ENCODE data around the gene CRYGD. TPM values are rescaled to one million over a fixed set of nuclear protein-coding genes. Genes with fewer than 3 reads are reported as not detected.
"Not testable (repeated sequence)": the region's sequence is repeated elsewhere in the genome, so short reads cannot be mapped to it uniquely, and the experiment has no call there.

The CRYGD gene
- total and polyA plus RNA-seq, 2 experiments from 2014 or later = 0.47 TPM; not detected in 1

DNA sequence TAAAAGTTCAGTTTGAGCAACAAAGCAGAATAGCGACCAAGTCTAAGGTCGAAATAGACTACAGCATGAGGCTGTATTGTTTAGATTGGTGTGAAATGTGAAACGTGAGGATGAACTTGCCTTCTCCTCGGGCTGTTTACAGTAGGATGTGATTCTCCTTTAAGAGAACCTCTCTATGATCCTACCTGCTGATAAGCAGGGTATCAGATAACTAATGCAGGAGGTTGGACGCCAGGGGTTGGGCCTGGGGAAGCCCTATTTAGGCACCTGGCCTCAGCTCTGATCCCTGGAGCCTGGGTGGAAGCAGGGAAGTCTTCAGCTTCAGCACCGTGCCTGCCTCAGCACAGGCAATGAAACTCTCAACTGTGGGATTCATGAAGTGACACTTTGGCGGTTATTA, 11.4 kb downstream of the CRYGD start:
- DNase-seq (ENCODE audit: low spot score) = no peak
- H3K79me2 ChIP-seq = no peaks in the 10 kb centered on the region
- 15% methylated on average over 7 of the region's 7 CpGs for WGBS (ENCODE audit: low lambda C conversion rate, missing lambda C conversion rate)
- H3K4me1 ChIP-seq (ENCODE audit: insufficient read depth) = peaks cover 12% of the 10 kb centered on the region
- peak overlapping the region; percentile 8 for H3K27ac ChIP-seq
- H3K9me3 ChIP-seq (ENCODE audit: low read depth) = no peaks in the 10 kb centered on the region
- no peaks in the 10 kb centered on the region for H3K9me2 ChIP-seq (replicated peaks; ENCODE audit: insufficient read depth)
- H4K20me1 ChIP-seq (ENCODE audit: insufficient read depth, poor library complexity, severe bottlenecking) = no peaks in the 10 kb centered on the region
- H3K27me3 ChIP-seq = no peaks in the 10 kb centered on the region
- H3K36me3 ChIP-seq (replicated peaks; ENCODE audit: insufficient read depth, low read depth) = no peaks in the 10 kb centered on the region
- peak overlapping the region; percentile 64 for H2AFZ ChIP-seq
- TF ChIP-seq EZH2phosphoT487 (IDR thresholded peaks at IDR 0.05; ENCODE audit: low read depth, severe bottlenecking, unreplicated experiment) (no peak), EZH2 (IDR thresholded peaks at IDR 0.05; ENCODE audit: borderline replicate concordance) (no peak)
- no peak overlapping the region for H3K4me3 ChIP-seq
- peak overlapping the region; percentile 63 for H3K4me2 ChIP-seq

- not testable (repeated sequence) for H3K79me2 ChIP-seq; H3K9me2 ChIP-seq (replicated peaks; ENCODE audit: insufficient read depth); H3K27me3 ChIP-seq; H3K27ac ChIP-seq; H3K4me3 ChIP-seq; H4K20me1 ChIP-seq (ENCODE audit: insufficient read depth, poor library complexity, severe bottlenecking); H3K36me3 ChIP-seq (replicated peaks; ENCODE audit: insufficient read depth, low read depth); H3K9me3 ChIP-seq (ENCODE audit: low read depth); DNase-seq (ENCODE audit: low spot score)
- Histone ChIP-seq H3K4me2 (peak overlapping the region; percentile 63), H2AFZ (peak overlapping the region; percentile 64), H3K4me1 (ENCODE audit: insufficient read depth) (peaks cover 12% of the 10 kb centered on the region)
- 57% methylated on average over 33 of the region's 36 CpGs for WGBS (ENCODE audit: low lambda C conversion rate, missing lambda C conversion rate)
Observed at GRCh38 chr2:208112273-208112745, 12.0 kb downstream of the CRYGD start.

GRCh38 chr2:208103616-208104015, 20.7 kb downstream of the CRYGD start:
- Histone ChIP-seq H3K9me2 (replicated peaks; ENCODE audit: insufficient read depth) (no peaks in the 10 kb centered on the region), H4K20me1 (ENCODE audit: insufficient read depth, poor library complexity, severe bottlenecking) (no peaks in the 10 kb centered on the region), H3K27me3 (no peaks in the 10 kb centered on the region), H3K4me3 (no peak overlapping the region), H3K9me3 (ENCODE audit: low read depth) (no peaks in the 10 kb centered on the region), H3K79me2 (no peaks in the 10 kb centered on the region), H3K4me2 (no peak overlapping the region), H2AFZ (no peak overlapping the region), H3K4me1 (ENCODE audit: insufficient read depth) (no peaks in the 10 kb centered on the region), H3K36me3 (replicated peaks; ENCODE audit: insufficient read depth, low read depth) (no peaks in the 10 kb centered on the region), H3K27ac (no peak overlapping the region)
- TF ChIP-seq, protein P1, sequence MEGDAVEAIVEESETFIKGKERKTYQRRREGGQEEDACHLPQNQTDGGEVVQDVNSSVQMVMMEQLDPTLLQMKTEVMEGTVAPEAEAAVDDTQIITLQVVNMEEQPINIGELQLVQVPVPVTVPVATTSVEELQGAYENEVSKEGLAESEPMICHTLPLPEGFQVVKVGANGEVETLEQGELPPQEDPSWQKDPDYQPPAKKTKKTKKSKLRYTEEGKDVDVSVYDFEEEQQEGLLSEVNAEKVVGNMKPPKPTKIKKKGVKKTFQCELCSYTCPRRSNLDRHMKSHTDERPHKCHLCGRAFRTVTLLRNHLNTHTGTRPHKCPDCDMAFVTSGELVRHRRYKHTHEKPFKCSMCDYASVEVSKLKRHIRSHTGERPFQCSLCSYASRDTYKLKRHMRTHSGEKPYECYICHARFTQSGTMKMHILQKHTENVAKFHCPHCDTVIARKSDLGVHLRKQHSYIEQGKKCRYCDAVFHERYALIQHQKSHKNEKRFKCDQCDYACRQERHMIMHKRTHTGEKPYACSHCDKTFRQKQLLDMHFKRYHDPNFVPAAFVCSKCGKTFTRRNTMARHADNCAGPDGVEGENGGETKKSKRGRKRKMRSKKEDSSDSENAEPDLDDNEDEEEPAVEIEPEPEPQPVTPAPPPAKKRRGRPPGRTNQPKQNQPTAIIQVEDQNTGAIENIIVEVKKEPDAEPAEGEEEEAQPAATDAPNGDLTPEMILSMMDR (IDR thresholded peaks at IDR 0.05; ENCODE audit: poor library complexity) = no peak
- TF ChIP-seq EZH2phosphoT487 (IDR thresholded peaks at IDR 0.05; ENCODE audit: low read depth, severe bottlenecking, unreplicated experiment) (no peak), EZH2 (IDR thresholded peaks at IDR 0.05; ENCODE audit: borderline replicate concordance) (no peak)
- 77% methylated on average over 3 of the region's 3 CpGs for WGBS (ENCODE audit: low lambda C conversion rate, missing lambda C conversion rate)
- no peak for DNase-seq (ENCODE audit: low spot score)

GRCh38 chr2:208101716-208102631, 22.4 kb downstream of the CRYGD start:
- H3K4me3 ChIP-seq = no peak overlapping the region
- H3K27me3 ChIP-seq = no peaks in the 10 kb centered on the region
- H3K4me1 ChIP-seq (ENCODE audit: insufficient read depth) = no peaks in the 10 kb centered on the region
- no peak overlapping the region for H3K4me2 ChIP-seq
- TF ChIP-seq, protein P1 (IDR thresholded peaks at IDR 0.05; ENCODE audit: poor library complexity) = peak; percentile 80
- TF ChIP-seq EZH2 (IDR thresholded peaks at IDR 0.05; ENCODE audit: borderline replicate concordance) = no peak
- no peak for TF ChIP-seq EZH2phosphoT487 (IDR thresholded peaks at IDR 0.05; ENCODE audit: low read depth, severe bottlenecking, unreplicated experiment)
- no peak overlapping the region for H2AFZ ChIP-seq
- WGBS (ENCODE audit: low lambda C conversion rate, missing lambda C conversion rate) = 65% methylated on average over 10 of the region's 10 CpGs
- no peaks in the 10 kb centered on the region for H4K20me1 ChIP-seq (ENCODE audit: insufficient read depth, poor library complexity, severe bottlenecking)
- no peaks in the 10 kb centered on the region for H3K36me3 ChIP-seq (replicated peaks; ENCODE audit: insufficient read depth, low read depth)
- H3K27ac ChIP-seq = no peak overlapping the region
- H3K9me3 ChIP-seq (ENCODE audit: low read depth) = no peaks in the 10 kb centered on the region
- no peaks in the 10 kb centered on the region for H3K9me2 ChIP-seq (replicated peaks; ENCODE audit: insufficient read depth)
- H3K79me2 ChIP-seq = no peaks in the 10 kb centered on the region
- DNase-seq (ENCODE audit: low spot score) = peak; percentile 56
